ENCODE measurements around the gene CDKL2.

CDKL2 gene

GRCh38 chr4:75621715-75622114, 8.6 kb downstream of the CDKL2 start:
- TF ChIP-seq CTCF (IDR thresholded peaks at IDR 0.05; ENCODE audit: unreplicated experiment in 3 of 3): no peak
- Mint-ChIP-seq H3K27me3 (ENCODE audit: low read depth) (no peaks in the 10 kb centered on the region), H3K4me3 (no peak overlapping the region), H3K4me1 (no peaks in the 10 kb centered on the region), H3K36me3 (ENCODE audit: low read depth) (peaks cover 13% of the 10 kb centered on the region), H3K27ac (no peak overlapping the region), H3K9me3 (peaks cover 3% of the 10 kb centered on the region)

- Mint-ChIP-seq H3K4me3 (no peak overlapping the region), H3K27me3 (ENCODE audit: low read depth) (no peaks in the 10 kb centered on the region), H3K9me3 (peaks cover 5% of the 10 kb centered on the region), H3K36me3 (ENCODE audit: low read depth) (peaks cover 13% of the 10 kb centered on the region), H3K27ac (no peak overlapping the region), H3K4me1 (no peaks in the 10 kb centered on the region)
- TF ChIP-seq CTCF (IDR thresholded peaks at IDR 0.05; ENCODE audit: unreplicated experiment in 3 of 3): no peak
These were observed 18.0 kb downstream of the CDKL2 start for GRCh38 chr4:75612306-75612705.

- Mint-ChIP-seq H3K27ac (no peak overlapping the region), H3K4me1 (no peaks in the 10 kb centered on the region), H3K9me3 (no peaks in the 10 kb centered on the region), H3K27me3 (ENCODE audit: low read depth) (no peaks in the 10 kb centered on the region), H3K36me3 (ENCODE audit: low read depth) (peaks cover 4% of the 10 kb centered on the region), H3K4me3 (no peak overlapping the region)
- no peak for TF ChIP-seq CTCF (IDR thresholded peaks at IDR 0.05; ENCODE audit: unreplicated experiment in 3 of 3)
These were observed 24.4 kb downstream of the CDKL2 start for GRCh38 chr4:75605928-75606327.

GRCh38 chr4:75599647-75600046, 30.7 kb downstream of the CDKL2 start:
- Mint-ChIP-seq H3K4me3 (no peak overlapping the region), H3K27me3 (ENCODE audit: low read depth) (no peaks in the 10 kb centered on the region), H3K27ac (no peak overlapping the region), H3K9me3 (no peaks in the 10 kb centered on the region), H3K4me1 (no peaks in the 10 kb centered on the region), H3K36me3 (ENCODE audit: low read depth) (no peaks in the 10 kb centered on the region)
- no peak for TF ChIP-seq CTCF (IDR thresholded peaks at IDR 0.05; ENCODE audit: unreplicated experiment in 3 of 3)

- H3K36me3 Mint-ChIP-seq (ENCODE audit: low read depth): no peaks in the 10 kb centered on the region
- H3K9me3 Mint-ChIP-seq: no peaks in the 10 kb centered on the region
- H3K4me3 Mint-ChIP-seq: no peak overlapping the region
- no peak for TF ChIP-seq CTCF (IDR thresholded peaks at IDR 0.05; ENCODE audit: unreplicated experiment in 3 of 3)
- no peak overlapping the region for H3K27ac Mint-ChIP-seq
- no peaks in the 10 kb centered on the region for H3K27me3 Mint-ChIP-seq (ENCODE audit: low read depth)
- no peaks in the 10 kb centered on the region for H3K4me1 Mint-ChIP-seq
These were observed 31.9 kb downstream of the CDKL2 start for GRCh38 chr4:75598390-75598789.

GRCh38 chr4:75596061-75596460, 34.3 kb downstream of the CDKL2 start:
- H3K9me3 Mint-ChIP-seq: no peaks in the 10 kb centered on the region
- H3K4me1 Mint-ChIP-seq: no peaks in the 10 kb centered on the region
- no peaks in the 10 kb centered on the region for H3K36me3 Mint-ChIP-seq (ENCODE audit: low read depth)
- TF ChIP-seq CTCF (IDR thresholded peaks at IDR 0.05; ENCODE audit: unreplicated experiment in 3 of 3): no peak
- H3K27me3 Mint-ChIP-seq (ENCODE audit: low read depth): no peaks in the 10 kb centered on the region
- no peak overlapping the region for H3K4me3 Mint-ChIP-seq
- H3K27ac Mint-ChIP-seq: no peak overlapping the region
